ENCODE measurements around the gene PPFIA1.

DNA sequence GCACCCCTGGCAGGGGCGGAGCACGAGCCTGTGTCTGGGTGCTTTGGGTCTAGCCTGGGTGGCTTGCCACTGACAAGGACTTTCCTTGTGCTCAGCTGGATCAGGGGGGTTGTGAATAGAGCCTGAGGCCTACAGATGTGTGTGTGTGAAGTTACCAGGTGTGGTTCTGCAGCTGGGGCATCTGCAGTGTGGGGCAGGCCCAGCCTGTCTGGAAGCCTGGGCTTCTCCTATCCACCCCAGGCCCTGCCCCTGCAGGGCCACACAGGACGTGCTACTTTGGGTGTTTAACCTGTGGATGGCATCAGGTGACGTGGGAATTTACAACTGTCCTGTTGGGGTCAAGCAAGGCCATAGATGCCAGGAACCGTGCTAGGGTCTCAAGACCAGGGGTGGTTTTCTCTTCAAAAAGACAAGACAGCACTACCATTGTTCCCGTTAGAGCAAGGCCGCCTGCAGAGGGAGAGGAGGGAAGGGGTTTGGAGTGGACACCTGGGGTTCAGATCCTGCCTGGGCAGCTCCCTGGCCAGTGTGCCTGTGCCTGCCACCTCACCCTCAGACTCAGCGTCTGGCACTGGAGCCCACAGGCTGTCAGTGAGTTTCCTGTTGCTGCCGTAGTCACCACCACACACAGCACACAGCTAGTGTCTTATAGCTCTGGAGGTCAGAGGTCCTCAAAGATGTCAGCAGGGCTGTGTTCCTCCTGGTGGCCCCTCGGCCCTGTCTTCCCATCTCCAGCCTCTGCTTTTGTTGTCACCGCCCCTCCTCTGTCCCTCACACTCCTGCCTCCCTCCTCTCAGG lies 159.4 kb downstream of the PPFIA1 start:
- TF ChIP-seq, protein P1, sequence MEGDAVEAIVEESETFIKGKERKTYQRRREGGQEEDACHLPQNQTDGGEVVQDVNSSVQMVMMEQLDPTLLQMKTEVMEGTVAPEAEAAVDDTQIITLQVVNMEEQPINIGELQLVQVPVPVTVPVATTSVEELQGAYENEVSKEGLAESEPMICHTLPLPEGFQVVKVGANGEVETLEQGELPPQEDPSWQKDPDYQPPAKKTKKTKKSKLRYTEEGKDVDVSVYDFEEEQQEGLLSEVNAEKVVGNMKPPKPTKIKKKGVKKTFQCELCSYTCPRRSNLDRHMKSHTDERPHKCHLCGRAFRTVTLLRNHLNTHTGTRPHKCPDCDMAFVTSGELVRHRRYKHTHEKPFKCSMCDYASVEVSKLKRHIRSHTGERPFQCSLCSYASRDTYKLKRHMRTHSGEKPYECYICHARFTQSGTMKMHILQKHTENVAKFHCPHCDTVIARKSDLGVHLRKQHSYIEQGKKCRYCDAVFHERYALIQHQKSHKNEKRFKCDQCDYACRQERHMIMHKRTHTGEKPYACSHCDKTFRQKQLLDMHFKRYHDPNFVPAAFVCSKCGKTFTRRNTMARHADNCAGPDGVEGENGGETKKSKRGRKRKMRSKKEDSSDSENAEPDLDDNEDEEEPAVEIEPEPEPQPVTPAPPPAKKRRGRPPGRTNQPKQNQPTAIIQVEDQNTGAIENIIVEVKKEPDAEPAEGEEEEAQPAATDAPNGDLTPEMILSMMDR (IDR thresholded peaks at IDR 0.05; ENCODE audit: poor library complexity): no peak
- TF ChIP-seq EZH2phosphoT487 (IDR thresholded peaks at IDR 0.05; ENCODE audit: low read depth, severe bottlenecking, unreplicated experiment): no peak
- TF ChIP-seq EZH2 (IDR thresholded peaks at IDR 0.05; ENCODE audit: borderline replicate concordance): no peak

Measured in hepatocyte (in vitro differentiated cells).